H9 (cell line): ENCODE data around the gene TBX19. TPM values are rescaled to one million over a fixed set of nuclear protein-coding genes. Genes with fewer than 3 reads are reported as not detected.

ENCODE experiments used
- DNase-seq: peaks from one replicate; pipeline ENCODE4 v3.0.0-alpha.2; 2017
- H2AFZ ChIP-seq: one replicate; pipeline ENCODE4 v1.6.1; 2013; ENCODE audit warnings: mild to moderate bottlenecking, low read length, control low read depth, moderate library complexity
- H2AK5ac ChIP-seq: 2 replicates; pipeline ENCODE4 v1.6.1; 2013; ENCODE audit warnings: low read length, control low read depth, mixed read lengths; ENCODE audit not compliant: insufficient read length
- H2BK120ac ChIP-seq: one replicate; pipeline ENCODE4 v1.6.1; 2013; ENCODE audit warnings: low read depth, mild to moderate bottlenecking, low read length, control low read depth, inconsistent platforms; ENCODE audit not compliant: poor library complexity, severe bottlenecking
- H2BK12ac ChIP-seq: 2 replicates; pipeline ENCODE4 v1.6.1; 2013; ENCODE audit warnings: low read length, control low read depth, mixed read lengths, low read depth; ENCODE audit not compliant: insufficient read length
- H2BK15ac ChIP-seq: 2 replicates; pipeline ENCODE4 v1.6.1; 2013; ENCODE audit warnings: low read depth, low read length, control low read depth
- H2BK20ac ChIP-seq: one replicate; pipeline ENCODE4 v1.6.1; 2013; ENCODE audit warnings: low read depth, mild to moderate bottlenecking, low read length, control low read depth, inconsistent platforms; ENCODE audit not compliant: poor library complexity, severe bottlenecking
- H2BK5ac ChIP-seq: 2 replicates; pipeline ENCODE4 v1.6.1; 2013; ENCODE audit warnings: low read length, control low read depth, mixed read lengths; ENCODE audit not compliant: insufficient read length
- H3K14ac ChIP-seq: 2 replicates; pipeline ENCODE4 v1.6.1; 2013; ENCODE audit warnings: low read length, control low read depth; ENCODE audit not compliant: insufficient read depth
- H3K18ac ChIP-seq: 2 replicates; pipeline ENCODE4 v1.6.1; 2013; ENCODE audit warnings: low read depth, mild to moderate bottlenecking, mixed read lengths, low read length, control low read depth; ENCODE audit not compliant: insufficient read length
- H3K23ac ChIP-seq: 2 replicates; pipeline ENCODE4 v1.6.1; 2013; ENCODE audit warnings: low read length, control low read depth, mixed read lengths, low read depth; ENCODE audit not compliant: insufficient read length
- H3K23me2 ChIP-seq: 2 replicates; pipeline ENCODE4 v1.6.1; 2013; ENCODE audit warnings: low read depth, mild to moderate bottlenecking, mixed read lengths, low read length, control low read depth; ENCODE audit not compliant: insufficient read length, poor library complexity, severe bottlenecking
- H3K27ac ChIP-seq: 2 replicates; pipeline ENCODE4 v1.5.1; 2013; ENCODE audit warnings: low read length, control low read depth, mixed read lengths, low read depth; ENCODE audit not compliant: insufficient read length
- H3K27me3 ChIP-seq: 2 replicates; pipeline ENCODE4 v1.6.1; 2013; ENCODE audit warnings: low read length, control low read depth, inconsistent platforms; ENCODE audit not compliant: insufficient read depth
- H3K4ac ChIP-seq: 2 replicates; pipeline ENCODE4 v1.6.1; 2013; ENCODE audit warnings: low read depth, mild to moderate bottlenecking, control low read depth, inconsistent platforms, low read length, moderate library complexity
- H3K4me1 ChIP-seq: 2 replicates; pipeline ENCODE4 v1.6.1; 2013; ENCODE audit warnings: low read length, control low read depth, inconsistent platforms; ENCODE audit not compliant: insufficient read depth
- H3K4me2 ChIP-seq: 2 replicates; pipeline ENCODE4 v1.6.1; 2013; ENCODE audit warnings: low read length, control low read depth, mixed read lengths; ENCODE audit not compliant: insufficient read length, insufficient read depth
- H3K56ac ChIP-seq: 2 replicates; pipeline ENCODE4 v1.6.1; 2013; ENCODE audit warnings: low read depth, mild to moderate bottlenecking, mixed read lengths, low read length, control low read depth; ENCODE audit not compliant: insufficient read length
- H3K79me1 ChIP-seq: 2 replicates; pipeline ENCODE4 v1.6.1; 2013; ENCODE audit warnings: low read depth, mild to moderate bottlenecking, moderate library complexity, low read length, control low read depth, inconsistent platforms; ENCODE audit not compliant: insufficient read depth, poor library complexity, severe bottlenecking
- H3K79me2 ChIP-seq: 2 replicates; pipeline ENCODE4 v1.6.1; 2013; ENCODE audit warnings: low read length, control low read depth, inconsistent platforms; ENCODE audit not compliant: insufficient read depth
- H3K9ac ChIP-seq: 2 replicates; pipeline ENCODE4 v1.6.1; 2013; ENCODE audit warnings: low read length, control low read depth, mixed read lengths; ENCODE audit not compliant: insufficient read length; ENCODE audit errors: extremely low read depth
- H3K9me3 ChIP-seq: one replicate; pipeline ENCODE4 v1.6.1; 2013; ENCODE audit warnings: low read depth, low read length, inconsistent platforms; ENCODE audit not compliant: control insufficient read depth
- H3T11ph ChIP-seq: one replicate; pipeline ENCODE4 v1.6.1; 2013; ENCODE audit warnings: mild to moderate bottlenecking, low read length, control low read depth, inconsistent platforms
- H4K20me1 ChIP-seq: one replicate; pipeline ENCODE4 v1.6.1; 2013; ENCODE audit not compliant: control insufficient read depth, insufficient read length, insufficient read depth
- H4K5ac ChIP-seq: 2 replicates; pipeline ENCODE4 v1.6.1; 2013; ENCODE audit warnings: low read depth, mild to moderate bottlenecking, mixed read lengths, low read length, control low read depth; ENCODE audit not compliant: insufficient read length
- H4K8ac ChIP-seq: replicated peaks from 2 replicates; pipeline ENCODE4 v1.6.1; 2013; ENCODE audit warnings: low read length, control low read depth, mixed read lengths, low read depth; ENCODE audit not compliant: insufficient read length
- H4K91ac ChIP-seq: 2 replicates; pipeline ENCODE4 v1.6.1; 2013; ENCODE audit warnings: low read depth, mild to moderate bottlenecking, moderate library complexity, mixed read lengths, low read length, control low read depth; ENCODE audit not compliant: insufficient read length
- H3K27ac Mint-ChIP-seq, 3 experiments: 2 replicates in 2 of 3; 3 replicates in 1 of 3; pipeline ENCODE4 v1.8.0; 2020 to 2021; ENCODE audit warnings: mixed read lengths in 3 of 3, mild to moderate bottlenecking in 1 of 3, moderate library complexity in 1 of 3
- H3K27me3 Mint-ChIP-seq: 2 replicates; pipeline ENCODE4 v1.8.0; 2021; ENCODE audit warnings: low read depth, mild to moderate bottlenecking, moderate library complexity, mixed read lengths
- H3K36me3 Mint-ChIP-seq, 3 experiments: 2 replicates in 2 of 3; 3 replicates in 1 of 3; pipeline ENCODE4 v1.8.0; 2020 to 2021; ENCODE audit warnings: low read depth in 3 of 3, mixed read lengths in 3 of 3; ENCODE audit not compliant: insufficient read depth in 1 of 3
- H3K4me1 Mint-ChIP-seq, 2 experiments: 2 replicates each; pipeline ENCODE4 v1.8.0; 2020; ENCODE audit warnings: mixed read lengths in 2 of 2
- H3K4me3 Mint-ChIP-seq, 2 experiments: 2 replicates in 1 of 2; 3 replicates in 1 of 2; pipeline ENCODE4 v1.8.0; 2020 to 2021; ENCODE audit warnings: mild to moderate bottlenecking in 2 of 2, mixed read lengths in 2 of 2, moderate library complexity in 1 of 2
- H3K9me3 Mint-ChIP-seq, 2 experiments: 2 replicates in 1 of 2; 3 replicates in 1 of 2; pipeline ENCODE4 v1.8.0; 2020; ENCODE audit warnings: mild to moderate bottlenecking in 2 of 2, mixed read lengths in 2 of 2, moderate library complexity in 1 of 2
- WGBS: extraction: QIAGEN DNeasy Blood & Tissue Kit; methylation state at CpG from one replicate; pipeline ENCODE4 v1.1.7; 2013; ENCODE audit warnings: missing lambda C conversion rate, low lambda C conversion rate, mixed read lengths; ENCODE audit not compliant: insufficient read length; ENCODE audit errors: extremely low coverage; 5-methylcytosine and 5-hydroxymethylcytosine counted together
- total RNA-seq: library from RNA; stranded (reverse); gene quantifications from 2 replicates; pipeline ENCODE4 v1.2.1, GENCODE V29; 2021
- TF ChIP-seq, protein P1 (sequence below): fragments of 200-600 bp; sonication (generic); conservative IDR thresholded peaks from 3 replicates; pipeline ENCODE4 v1.8.0; 2021; ENCODE audit warnings: antibody characterized with exemption, mild to moderate bottlenecking

TBX19 gene
- total RNA-seq, 1 experiment from 2014 or later = 0.48 TPM

DNA sequence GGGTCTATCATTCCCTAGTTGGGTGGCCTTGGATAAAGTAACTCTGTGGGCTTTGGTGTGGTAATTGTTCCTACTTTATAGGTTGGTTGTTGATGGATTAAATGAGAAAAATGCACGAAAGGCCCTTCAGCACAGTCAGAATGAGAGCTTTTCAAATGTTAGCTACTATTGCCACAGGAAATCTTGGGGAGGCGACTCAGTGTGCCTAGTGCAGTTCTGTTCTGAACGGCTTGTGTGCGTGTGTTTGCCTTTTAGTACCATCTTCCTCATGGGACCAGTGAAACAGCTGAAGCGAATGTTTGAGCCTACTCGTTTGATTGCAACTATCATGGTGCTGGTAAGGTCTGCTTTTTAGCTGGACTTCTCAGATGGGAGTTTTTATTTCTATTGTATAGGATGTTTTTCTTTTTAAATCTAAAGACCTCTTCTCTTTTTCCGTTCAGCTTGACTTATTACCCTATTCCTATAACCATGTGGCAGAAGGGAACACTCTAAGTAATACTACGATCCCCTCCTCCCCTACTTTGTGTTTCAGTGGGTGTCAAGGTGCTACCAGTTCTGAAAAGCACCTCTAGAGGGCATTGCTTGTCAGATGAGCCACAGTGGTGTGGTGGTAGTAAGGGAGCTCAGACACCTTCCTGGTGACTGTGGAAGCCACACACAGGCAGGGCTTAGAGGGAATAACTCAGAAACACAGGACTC lies 45.7 kb upstream of the TBX19 start:
- peak; percentile 59 for DNase-seq
- no peak overlapping the region for H2BK12ac ChIP-seq
- Mint-ChIP-seq H3K27me3 (no peaks in the 10 kb centered on the region), H3K4me3 (no peak overlapping the region), H3K27ac (no peak overlapping the region), H3K4me1 (no peaks in the 10 kb centered on the region), H3K9me3 (no peaks in the 10 kb centered on the region), H3K36me3 (peaks cover 5 to 48% (median 38%) of the 10 kb centered on the region in 3 experiments; a peak in 6 of 7 replicates)
- H3K4me2 ChIP-seq = no peak overlapping the region
- no peak overlapping the region for H3K56ac ChIP-seq
- H3K9ac ChIP-seq = no peak overlapping the region
- H3K9me3 ChIP-seq = no peaks in the 10 kb centered on the region
- TF ChIP-seq, protein P1, sequence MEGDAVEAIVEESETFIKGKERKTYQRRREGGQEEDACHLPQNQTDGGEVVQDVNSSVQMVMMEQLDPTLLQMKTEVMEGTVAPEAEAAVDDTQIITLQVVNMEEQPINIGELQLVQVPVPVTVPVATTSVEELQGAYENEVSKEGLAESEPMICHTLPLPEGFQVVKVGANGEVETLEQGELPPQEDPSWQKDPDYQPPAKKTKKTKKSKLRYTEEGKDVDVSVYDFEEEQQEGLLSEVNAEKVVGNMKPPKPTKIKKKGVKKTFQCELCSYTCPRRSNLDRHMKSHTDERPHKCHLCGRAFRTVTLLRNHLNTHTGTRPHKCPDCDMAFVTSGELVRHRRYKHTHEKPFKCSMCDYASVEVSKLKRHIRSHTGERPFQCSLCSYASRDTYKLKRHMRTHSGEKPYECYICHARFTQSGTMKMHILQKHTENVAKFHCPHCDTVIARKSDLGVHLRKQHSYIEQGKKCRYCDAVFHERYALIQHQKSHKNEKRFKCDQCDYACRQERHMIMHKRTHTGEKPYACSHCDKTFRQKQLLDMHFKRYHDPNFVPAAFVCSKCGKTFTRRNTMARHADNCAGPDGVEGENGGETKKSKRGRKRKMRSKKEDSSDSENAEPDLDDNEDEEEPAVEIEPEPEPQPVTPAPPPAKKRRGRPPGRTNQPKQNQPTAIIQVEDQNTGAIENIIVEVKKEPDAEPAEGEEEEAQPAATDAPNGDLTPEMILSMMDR = peak; percentile 82
- no peaks in the 10 kb centered on the region for H4K20me1 ChIP-seq
- H3T11ph ChIP-seq = no peak overlapping the region
- no peak overlapping the region for H4K8ac ChIP-seq
- no peak overlapping the region for H3K18ac ChIP-seq
- H2BK5ac ChIP-seq = no peak overlapping the region
- no peaks in the 10 kb centered on the region for H3K79me2 ChIP-seq
- H3K27ac ChIP-seq = no peak overlapping the region
- no peaks in the 10 kb centered on the region for H3K23me2 ChIP-seq
- no peaks in the 10 kb centered on the region for H3K27me3 ChIP-seq
- H2BK15ac ChIP-seq = no peak overlapping the region
- H2BK20ac ChIP-seq = no peak overlapping the region
- no peak overlapping the region for H3K14ac ChIP-seq
- H3K4me1 ChIP-seq = no peaks in the 10 kb centered on the region
- no peak overlapping the region for H3K4ac ChIP-seq
- no peak overlapping the region for H2AFZ ChIP-seq
- H3K23ac ChIP-seq = no peak overlapping the region
- WGBS = no CpG with 5 or more reads among the region's 8 CpGs
- no peak overlapping the region for H4K5ac ChIP-seq
- no peak overlapping the region for H2BK120ac ChIP-seq
- no peaks in the 10 kb centered on the region for H3K79me1 ChIP-seq
- H4K91ac ChIP-seq = no peak overlapping the region
- no peak overlapping the region for H2AK5ac ChIP-seq
